Measurements from ENCODE around the gene DPP4. TPM values are rescaled to one million over a fixed set of nuclear protein-coding genes. Genes with fewer than 3 reads are reported as not detected.

Gene DPP4
- total RNA-seq, 1 donor from 2014 or later = 0.59 TPM

GRCh38 chr2:162072976-162073887 is 783 bp downstream of the DPP4 start:
- TF ChIP-seq CTCF (IDR thresholded peaks at IDR 0.05; ENCODE audit: unreplicated experiment) = no peak
- Mint-ChIP-seq H3K27me3 (ENCODE audit: unreplicated experiment) (peaks cover 4% of the 10 kb centered on the region), H3K9me3 (ENCODE audit: unreplicated experiment) (no peaks in the 10 kb centered on the region), H3K36me3 (ENCODE audit: low read depth, unreplicated experiment) (peaks cover 3% of the 10 kb centered on the region), H3K27ac (ENCODE audit: unreplicated experiment) (no peak overlapping the region), H3K4me3 (ENCODE audit: unreplicated experiment) (peak overlapping the region; percentile 87), H3K4me1 (ENCODE audit: unreplicated experiment) (peaks cover 22% of the 10 kb centered on the region)
- DNase-seq (ENCODE audit: low spot score) = no peak

- Mint-ChIP-seq H3K27ac (ENCODE audit: unreplicated experiment) (no peak overlapping the region), H3K9me3 (ENCODE audit: unreplicated experiment) (no peaks in the 10 kb centered on the region), H3K36me3 (ENCODE audit: low read depth, unreplicated experiment) (no peaks in the 10 kb centered on the region), H3K4me3 (ENCODE audit: unreplicated experiment) (no peak overlapping the region), H3K4me1 (ENCODE audit: unreplicated experiment) (peaks cover 22% of the 10 kb centered on the region), H3K27me3 (ENCODE audit: unreplicated experiment) (peaks cover 4% of the 10 kb centered on the region)
- no peak for DNase-seq (ENCODE audit: low spot score)
- no peak for TF ChIP-seq CTCF (IDR thresholded peaks at IDR 0.05; ENCODE audit: unreplicated experiment)
Observed at GRCh38 chr2:162072181-162072702, 1.8 kb downstream of the DPP4 start.

- Mint-ChIP-seq H3K36me3 (ENCODE audit: low read depth, unreplicated experiment) (no peaks in the 10 kb centered on the region), H3K27ac (ENCODE audit: unreplicated experiment) (no peak overlapping the region), H3K27me3 (ENCODE audit: unreplicated experiment) (peaks cover 3% of the 10 kb centered on the region), H3K4me1 (ENCODE audit: unreplicated experiment) (peaks cover 22% of the 10 kb centered on the region), H3K4me3 (ENCODE audit: unreplicated experiment) (no peak overlapping the region), H3K9me3 (ENCODE audit: unreplicated experiment) (no peaks in the 10 kb centered on the region)
- no peak for DNase-seq (ENCODE audit: low spot score)
- TF ChIP-seq CTCF (IDR thresholded peaks at IDR 0.05; ENCODE audit: unreplicated experiment) = no peak
Observed at GRCh38 chr2:162071001-162071400, 3.0 kb downstream of the DPP4 start.

- no peaks in the 10 kb centered on the region for H3K36me3 Mint-ChIP-seq (ENCODE audit: low read depth, unreplicated experiment)
- H3K27me3 Mint-ChIP-seq (ENCODE audit: unreplicated experiment) = peaks cover 3% of the 10 kb centered on the region
- no peak for DNase-seq (ENCODE audit: low spot score)
- no peak overlapping the region for H3K27ac Mint-ChIP-seq (ENCODE audit: unreplicated experiment)
- TF ChIP-seq CTCF (IDR thresholded peaks at IDR 0.05; ENCODE audit: unreplicated experiment) = no peak
- no peaks in the 10 kb centered on the region for H3K9me3 Mint-ChIP-seq (ENCODE audit: unreplicated experiment)
- H3K4me1 Mint-ChIP-seq (ENCODE audit: unreplicated experiment) = peaks cover 22% of the 10 kb centered on the region
- H3K4me3 Mint-ChIP-seq (ENCODE audit: unreplicated experiment) = no peak overlapping the region
Observed at GRCh38 chr2:162070228-162070936, 3.6 kb downstream of the DPP4 start.

Data from endothelial cell (in vitro differentiated cells).